H1 (cell line): ENCODE results near the gene CIRBP. TPM values are rescaled to one million over a fixed set of nuclear protein-coding genes. Genes with fewer than 3 reads are reported as not detected.

Experiments
- CTCF ChIA-PET: fragments of 300-600 bp; sonication (Branson Sonifier 250); formaldehyde crosslinking; loops from one replicate; lab custom pipeline; 2021; ENCODE audit not compliant: partially characterized antibody; lab: Charles Lee
- POLR2A ChIA-PET: fragments of 300-600 bp; sonication (Branson Sonifier 250); formaldehyde crosslinking; loops from one replicate; lab custom pipeline; 2021; ENCODE audit warnings: inconsistent platforms; ENCODE audit not compliant: partially characterized antibody; lab: Charles Lee
- DNase-seq, 2 experiments: peaks; one replicate each; pipeline versions ENCODE4 v3.0.0 to v3.0.0-alpha.2; 2010 to 2022; ENCODE audit warnings: low spot score in 2 of 2, low read depth in 1 of 2, mixed read lengths in 1 of 2
- FAIRE-seq: peaks from 2 replicates; lab custom pipeline; 2011; peaks lifted over from hg19 to GRCh38; lab: Jason Lieb, UNC
- H2AFZ ChIP-seq: 2 replicates; pipeline ENCODE4 v1.8.1; 2012; ENCODE audit warnings: low read length, inconsistent platforms
- H2AK5ac ChIP-seq: 2 replicates; pipeline ENCODE4 v1.6.1; 2013; ENCODE audit warnings: low read depth, low read length
- H2BK120ac ChIP-seq: replicated peaks from 2 replicates; pipeline ENCODE3; 2013; ENCODE audit warnings: low read depth, low read length, inconsistent platforms
- H2BK12ac ChIP-seq: 2 replicates; pipeline ENCODE4 v1.6.1; 2013; ENCODE audit warnings: low read depth, low read length
- H2BK15ac ChIP-seq: 2 replicates; pipeline ENCODE4 v1.6.1; 2013; ENCODE audit warnings: low read length
- H2BK20ac ChIP-seq: 2 replicates; pipeline ENCODE4 v1.6.1; 2013; ENCODE audit warnings: low read length
- H2BK5ac ChIP-seq: 2 replicates; pipeline ENCODE4 v1.6.1; 2013; ENCODE audit warnings: low read depth, low read length
- H3K14ac ChIP-seq: 2 replicates; pipeline ENCODE4 v1.6.1; 2013; ENCODE audit warnings: inconsistent platforms; ENCODE audit not compliant: insufficient read length
- H3K18ac ChIP-seq: 2 replicates; pipeline ENCODE4 v1.6.1; 2013; ENCODE audit warnings: low read length; ENCODE audit errors: extremely low read depth
- H3K23ac ChIP-seq: 2 replicates; pipeline ENCODE4 v1.6.1; 2013; ENCODE audit warnings: inconsistent platforms; ENCODE audit not compliant: insufficient read length
- H3K23me2 ChIP-seq: 2 replicates; pipeline ENCODE4 v1.6.1; 2013; ENCODE audit warnings: low read depth, low read length
- H3K27ac ChIP-seq: 2 replicates; pipeline ENCODE4 v1.6.1; 2011; ENCODE audit warnings: low read depth, low read length, inconsistent platforms
- H3K27me3 ChIP-seq, 4 experiments: replicated peaks in 1 of 4; 1 replicate in 1 of 4; 2 replicates in 3 of 4; pipeline versions ENCODE4 v1.6.1 to v1.8.1; 2011 to 2013; ENCODE audit warnings: low read length in 3 of 4, mild to moderate bottlenecking in 3 of 4, inconsistent platforms in 2 of 4, mixed read lengths in 2 of 4, moderate library complexity in 1 of 4; ENCODE audit not compliant: control insufficient read depth in 3 of 4, insufficient read depth in 3 of 4; ENCODE audit errors: extremely low read depth in 1 of 4
- H3K36me3 ChIP-seq, 4 experiments: 2 replicates each; pipeline versions ENCODE4 v1.6.1 to v1.8.1; 2011 to 2013; ENCODE audit warnings: mild to moderate bottlenecking in 4 of 4, low read length in 3 of 4, moderate library complexity in 2 of 4, control low read depth in 1 of 4, inconsistent platforms in 1 of 4; ENCODE audit not compliant: insufficient read depth in 4 of 4, control insufficient read depth in 2 of 4
- H3K4ac ChIP-seq: replicated peaks from 2 replicates; pipeline ENCODE3; 2013; ENCODE audit warnings: low read length, low read depth, mixed read lengths, inconsistent platforms; ENCODE audit not compliant: insufficient read length
- H3K4me1 ChIP-seq, 4 experiments: replicated peaks in 1 of 4; 1 replicate in 1 of 4; 2 replicates in 3 of 4; pipeline versions ENCODE4 v1.6.1 to v1.8.1; 2011 to 2013; ENCODE audit warnings: low read length in 3 of 4, inconsistent platforms in 2 of 4, mixed read lengths in 1 of 4; ENCODE audit not compliant: insufficient read depth in 4 of 4, control insufficient read depth in 3 of 4
- H3K4me2 ChIP-seq, 2 experiments: 2 replicates each; pipeline versions ENCODE4 v1.6.1 to v1.8.1; 2011 to 2013; ENCODE audit warnings: low read depth in 2 of 2, low read length in 2 of 2, control low read depth in 1 of 2, inconsistent platforms in 1 of 2, mild to moderate bottlenecking in 1 of 2; ENCODE audit not compliant: insufficient read depth in 1 of 2
- H3K4me3 ChIP-seq, 4 experiments: fragments of 200-600, 300-600 bp in 1 of 4; sonication (generic), shearing (Covaris generic), sonication (Bioruptor Twin) in 1 of 4; 2 replicates each; pipeline versions ENCODE4 v1.5.1 to v1.8.1; 2011 to 2016; ENCODE audit warnings: low read length in 4 of 4, low read depth in 3 of 4, control low read depth in 2 of 4, inconsistent platforms in 2 of 4, mild to moderate bottlenecking in 2 of 4, mixed read lengths in 1 of 4, moderate library complexity in 1 of 4; ENCODE audit not compliant: insufficient read depth in 2 of 4; ENCODE audit errors: extremely low read depth in 1 of 4
- H3K56ac ChIP-seq: replicated peaks from 2 replicates; pipeline ENCODE3; 2013; ENCODE audit warnings: low read depth, mild to moderate bottlenecking, mixed read lengths, low read length, inconsistent platforms; ENCODE audit not compliant: insufficient read length
- H3K79me1 ChIP-seq: 2 replicates; pipeline ENCODE4 v1.6.1; 2013; ENCODE audit warnings: low read depth, low read length, control low read depth
- H3K79me2 ChIP-seq, 2 experiments: 2 replicates each; pipeline versions ENCODE4 v1.6.1 to v1.8.1; 2012 to 2013; ENCODE audit warnings: low read length in 2 of 2, mild to moderate bottlenecking in 2 of 2, inconsistent platforms in 1 of 2; ENCODE audit not compliant: insufficient read depth in 2 of 2, control insufficient read depth in 1 of 2
- H3K9ac ChIP-seq, 4 experiments: replicated peaks in 1 of 4; 1 replicate in 1 of 4; 2 replicates in 3 of 4; pipeline versions ENCODE4 v1.6.1 to v1.8.1; 2011 to 2013; ENCODE audit warnings: low read depth in 3 of 4, low read length in 3 of 4, control low read depth in 2 of 4, mild to moderate bottlenecking in 2 of 4, moderate library complexity in 2 of 4, inconsistent platforms in 1 of 4; ENCODE audit errors: extremely low read depth in 1 of 4
- H3K9me3 ChIP-seq, 2 experiments: 2 replicates each; pipeline versions ENCODE4 v1.6.1 to v1.8.1; 2012 to 2013; ENCODE audit warnings: mild to moderate bottlenecking in 2 of 2, moderate library complexity in 2 of 2, control low read depth in 1 of 2, inconsistent platforms in 1 of 2, low read depth in 1 of 2, low read length in 1 of 2, mixed read lengths in 1 of 2; ENCODE audit not compliant: insufficient read depth in 2 of 2
- H4K20me1 ChIP-seq, 2 experiments: replicated peaks in 1 of 2; 2 replicates each; pipeline versions ENCODE3 to v1.8.1; 2011 to 2013; ENCODE audit warnings: inconsistent platforms in 2 of 2, low read length in 2 of 2, mild to moderate bottlenecking in 1 of 2; ENCODE audit not compliant: insufficient read depth in 2 of 2, control insufficient read depth in 1 of 2
- H4K5ac ChIP-seq: 2 replicates; pipeline ENCODE4 v1.6.1; 2013; ENCODE audit warnings: low read length, low read depth, mixed read lengths, inconsistent platforms; ENCODE audit not compliant: insufficient read length
- H4K8ac ChIP-seq: 2 replicates; pipeline ENCODE4 v1.8.0; 2013; ENCODE audit warnings: mild to moderate bottlenecking, moderate library complexity, low read length, inconsistent platforms; ENCODE audit not compliant: insufficient read depth; ENCODE audit errors: extremely low read depth
- H4K91ac ChIP-seq: replicated peaks from 2 replicates; pipeline ENCODE3; 2013; ENCODE audit warnings: low read length, mixed read lengths, inconsistent platforms; ENCODE audit not compliant: insufficient read length
- BCL11A ChIP-seq, 2 experiments: IDR thresholded peaks; one replicate each; pipeline ENCODE4 v1.6.1; 2011; ENCODE audit warnings: low read depth in 2 of 2, low read length in 2 of 2, mild to moderate bottlenecking in 2 of 2
- CBX5 ChIP-seq: fragments of 300-800, 300-1000 bp; sonication (generic); IDR thresholded peaks from 2 replicates; pipeline ENCODE4 v1.7.1; 2016; ENCODE audit warnings: antibody characterized with exemption, low read length, low read depth
- EP300 ChIP-seq, 2 experiments: IDR thresholded peaks; 1 replicate in 1 of 2; 2 replicates in 1 of 2; pipeline ENCODE4 v1.6.1; 2011 to 2012; ENCODE audit warnings: low read depth in 2 of 2, low read length in 2 of 2, mild to moderate bottlenecking in 2 of 2, borderline replicate concordance in 1 of 2, inconsistent platforms in 1 of 2, moderate library complexity in 1 of 2
- RXRA ChIP-seq: IDR thresholded peaks from 2 replicates; pipeline ENCODE4 v1.6.1; 2011; ENCODE audit warnings: low read depth, mild to moderate bottlenecking, low read length, moderate library complexity; ENCODE audit not compliant: insufficient read depth
- TEAD4 ChIP-seq: IDR thresholded peaks from 2 replicates; pipeline ENCODE4 v1.6.1; 2012; ENCODE audit warnings: low read depth, low read length, inconsistent platforms, mixed read lengths
- WGBS, 2 experiments: shearing (Covaris generic) in 1 of 2; methylation state at CpG; one replicate each; pipeline versions ENCODE4 v1.1.6 to v1.1.7; 2013 to 2015; ENCODE audit warnings: low lambda C conversion rate in 2 of 2, mixed read lengths in 2 of 2, inconsistent platforms in 1 of 2, low coverage in 1 of 2, missing lambda C conversion rate in 1 of 2; ENCODE audit not compliant: insufficient replicate concordance in 2 of 2, insufficient coverage in 1 of 2, insufficient read length in 1 of 2; ENCODE audit errors: extremely low coverage in 1 of 2, missing lambda C conversion rate in 1 of 2; 5-methylcytosine and 5-hydroxymethylcytosine counted together
- polyA plus RNA-seq, 7 experiments: library from polyadenylated mRNA; depleted of rRNA in 3 of 7; stranded (reverse) in 5 of 7; unstranded in 2 of 7; fragments of >200 nt in 5 of 7; fragments of 200-250 nt in 2 of 7; gene quantifications; 1 replicate in 5 of 7; 2 replicates in 1 of 7; 4 replicates in 1 of 7; pipeline versions ENCODE4 v1.2.1 to v1.2.3, GENCODE V29; 2011 to 2013; ENCODE audit warnings: missing spikeins in 2 of 7, mixed read lengths in 2 of 7
- total RNA-seq: library from RNA; stranded (reverse); fragmentation: NEBNext Ultra II Directional; extraction: Animal tissue kit (Norgen Biotek cat#: 25700); gene quantifications from 2 replicates; pipeline ENCODE4 v1.2.1, GENCODE V29; 2021

Gene CIRBP
- total and polyA plus RNA-seq, 2 of the 8 experiments (the other 6 are each of a cell fraction or from before 2014, with no cell fraction given), result 175 to 199 TPM

DNA sequence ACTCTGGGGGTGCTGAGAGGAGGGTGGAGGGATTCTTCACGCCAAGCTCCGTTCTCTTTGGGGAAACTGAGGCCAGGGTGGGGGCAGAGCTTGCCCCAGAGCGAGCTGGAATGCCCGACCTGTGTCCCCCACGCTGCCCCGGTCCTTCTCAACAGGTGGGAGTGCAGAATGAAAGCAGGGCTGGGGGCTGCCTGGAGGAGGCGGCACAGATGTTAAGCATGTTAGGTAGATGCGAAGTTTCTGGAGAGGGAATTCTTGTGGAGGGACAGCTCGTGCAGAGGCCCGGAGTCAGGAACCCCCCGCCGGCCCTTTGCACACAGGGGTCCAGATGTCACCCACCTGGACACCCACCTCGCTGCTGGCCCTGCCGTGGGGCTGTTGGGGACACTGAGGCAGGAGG lies 25.6 kb downstream of the CIRBP start:
- Histone ChIP-seq H4K20me1 (peaks cover 7% of the 10 kb centered on the region in 2 experiments), H4K91ac (no peak overlapping the region), H3K4me2 (peak overlapping the region; percentile 33 to 84; a peak in 3 of 4 replicates), H3K79me1 (peaks cover 2% of the 10 kb centered on the region; the same call in 1 of the 2 replicates), H3K4me1 (peaks cover 0 to 7% (median under 1%) of the 10 kb centered on the region in 4 experiments; a peak in 4 of 7 replicates), H4K5ac (no peak overlapping the region), H2AK5ac (no peak overlapping the region), H3K23ac (no peak overlapping the region), H2BK120ac (no peak overlapping the region), H3K9ac (no peak overlapping the region), H2BK15ac (no peak overlapping the region), H3K4me3 (no peak overlapping the region), H2BK12ac (no peak overlapping the region), H4K8ac (no peak overlapping the region)
- FAIRE-seq, result no peak
- CTCF ChIA-PET, result interaction anchor here (0.7 kb wide), 1 partner anchor 50 kb away, joined by 4 read pairs; no protein-coding TSS in a partner anchor
- POLR2A ChIA-PET, result interaction anchor here (1.6 kb wide), 2 partner anchors 26 to 141 kb away, joined by 5 read pairs; partner anchors contain the start of gene CIRBP
- 86% methylated on average over 13 of the region's 14 CpGs; no CpG with 5 or more reads in 1 of the 2 experiments for WGBS, 2 experiments
- TF ChIP-seq TEAD4 (no peak), EP300 (IDR thresholded peaks at IDR 0.05; ENCODE audit: borderline replicate concordance in 1 of 2, low read depth in 2 of 2, low read length in 2 of 2) (no peak), RXRA (no peak), BCL11A (IDR thresholded peaks at IDR 0.05; ENCODE audit: low read depth in 2 of 2, low read length in 2 of 2) (no peak), CBX5 (no peak)
- TF ChIP-seq, all 59 proteins: peak for 0
- no peaks in the 10 kb centered on the region for H3K36me3 ChIP-seq
- no peak overlapping the region for H3K4ac ChIP-seq
- no peak overlapping the region for H2BK20ac ChIP-seq
- peaks cover 0 to 2% (median 1%) of the 10 kb centered on the region in 4 experiments; a peak in 2 of 7 replicates for H3K27me3 ChIP-seq
- H3K18ac ChIP-seq, result no peak overlapping the region
- no peaks in the 10 kb centered on the region; the same call in 1 of the 2 replicates for H3K23me2 ChIP-seq
- no peaks in the 10 kb centered on the region for H3K9me3 ChIP-seq
- H3K14ac ChIP-seq, result no peak overlapping the region
- no peaks in the 10 kb centered on the region for H3K79me2 ChIP-seq
- no peak overlapping the region for H3K27ac ChIP-seq
- no peak overlapping the region for H2BK5ac ChIP-seq
- H2AFZ ChIP-seq, result no peak overlapping the region
- no peak overlapping the region for H3K56ac ChIP-seq
- DNase-seq, result no peak
